NCI-H146 (cell line): ENCODE measurements around the gene POFUT1.
"Not testable (repeated sequence)": the region's sequence is repeated elsewhere in the genome, so short reads cannot be mapped to it uniquely, and the experiment has no call there.

Experiments
- DNase-seq: peaks from one replicate; lab custom pipeline; 2025; lab: John Stamatoyannopoulos, UW

Gene POFUT1

DNA sequence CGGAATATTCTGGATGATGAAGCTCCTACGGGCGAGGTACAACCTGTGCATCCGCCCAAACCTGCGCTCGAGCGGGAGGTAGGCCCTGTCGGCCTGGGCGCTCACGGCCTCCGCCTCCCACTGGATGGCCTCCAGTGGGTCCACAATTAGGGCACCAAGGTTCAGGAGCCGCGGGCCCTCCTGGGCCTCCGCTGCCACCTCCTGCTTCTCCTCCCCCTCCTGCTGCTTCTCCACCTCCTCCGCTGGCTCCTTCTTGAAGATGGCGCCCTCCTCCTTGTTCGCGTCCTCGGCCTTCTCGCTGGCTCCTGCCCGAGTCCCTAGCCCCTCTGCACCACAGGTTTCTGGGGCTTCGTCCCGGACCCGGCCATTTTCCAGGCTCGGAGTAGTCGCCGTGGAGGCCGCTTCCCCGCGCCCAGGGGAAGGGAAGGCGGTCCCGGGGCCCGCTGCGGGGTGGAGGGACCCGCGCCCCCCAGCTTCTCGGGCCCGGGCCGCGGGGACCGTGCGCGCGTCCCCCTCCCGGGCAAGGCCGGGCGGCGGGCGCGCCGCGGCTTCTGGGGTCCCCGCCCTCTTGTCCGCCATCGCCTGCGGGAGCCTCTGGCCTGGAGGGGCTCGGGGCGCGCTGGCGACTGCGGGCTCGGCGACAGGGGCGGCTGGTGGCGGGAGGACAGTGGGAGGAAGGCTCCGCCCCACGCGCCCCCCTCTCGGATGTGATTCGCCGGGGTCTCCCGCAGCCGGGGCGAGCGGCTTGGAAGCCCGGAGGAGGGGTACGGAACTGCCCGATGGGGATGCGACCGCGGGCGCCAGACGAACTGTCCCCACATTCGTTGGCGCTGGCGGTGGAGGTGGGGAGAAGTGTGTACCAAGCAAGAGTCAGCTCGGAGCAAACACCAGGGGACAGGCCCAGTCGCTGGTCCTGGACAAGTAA is 17.7 kb upstream of the POFUT1 start:
- DNase-seq, result peak; percentile 72

DNA sequence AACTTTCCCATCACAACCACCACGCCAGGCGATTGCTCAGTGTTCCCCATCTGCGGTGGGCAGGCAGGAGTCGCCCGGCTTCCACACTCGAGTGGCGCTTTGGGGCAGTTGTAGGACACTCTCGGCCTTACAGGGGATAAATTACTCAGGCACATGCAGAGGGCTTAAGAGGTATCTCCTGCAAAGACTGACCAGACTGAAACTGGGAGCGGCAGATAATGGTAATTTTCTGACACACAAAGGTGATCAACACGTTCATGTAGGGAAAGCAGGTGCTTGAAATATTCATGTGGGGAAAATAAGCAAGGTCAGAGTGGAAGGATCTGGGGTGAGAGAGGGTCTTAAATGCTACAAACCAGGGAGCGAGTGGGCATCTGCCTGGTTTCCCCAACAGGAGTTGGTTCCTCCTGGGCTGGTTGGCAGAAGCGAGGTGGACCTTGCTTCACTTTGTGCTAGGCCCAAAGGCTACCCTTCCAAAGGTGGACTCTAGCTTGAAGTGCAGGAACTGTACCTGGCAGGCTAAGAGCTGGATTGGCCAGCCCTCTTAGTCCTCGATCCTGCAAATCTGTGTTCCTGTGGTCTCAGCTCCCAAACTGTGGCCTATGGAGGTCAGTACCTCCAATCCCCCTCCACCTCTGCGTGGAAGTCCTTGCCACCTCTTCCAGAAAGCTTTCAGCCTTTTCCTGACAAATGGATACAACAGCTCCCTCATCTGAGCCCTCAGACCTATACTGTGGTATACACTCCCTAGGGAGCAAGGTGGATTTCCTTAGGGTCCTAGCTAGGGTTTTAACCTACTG is 16.9 kb upstream of the POFUT1 start:
- peak; percentile 42 for DNase-seq

DNA sequence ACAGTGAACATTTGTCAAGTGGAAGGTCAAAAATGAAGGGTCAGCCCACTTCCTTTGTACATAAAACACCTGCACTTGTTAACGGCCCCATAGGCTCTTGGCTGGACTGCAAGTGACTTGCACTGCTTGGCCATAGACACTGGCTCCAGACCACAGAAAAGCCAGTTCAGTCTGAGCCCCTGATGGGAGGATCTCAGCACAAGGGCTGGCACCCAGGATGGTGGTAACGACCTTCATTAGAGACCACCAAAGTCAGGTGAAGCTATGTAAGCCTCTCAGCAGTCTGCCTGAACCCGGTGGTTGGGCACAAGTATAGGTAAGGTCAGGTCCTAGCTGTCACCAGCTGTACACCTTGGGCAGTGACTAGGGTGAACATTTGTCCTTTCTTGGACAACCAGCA is 16.3 kb upstream of the POFUT1 start:
- DNase-seq, result no peak

DNA sequence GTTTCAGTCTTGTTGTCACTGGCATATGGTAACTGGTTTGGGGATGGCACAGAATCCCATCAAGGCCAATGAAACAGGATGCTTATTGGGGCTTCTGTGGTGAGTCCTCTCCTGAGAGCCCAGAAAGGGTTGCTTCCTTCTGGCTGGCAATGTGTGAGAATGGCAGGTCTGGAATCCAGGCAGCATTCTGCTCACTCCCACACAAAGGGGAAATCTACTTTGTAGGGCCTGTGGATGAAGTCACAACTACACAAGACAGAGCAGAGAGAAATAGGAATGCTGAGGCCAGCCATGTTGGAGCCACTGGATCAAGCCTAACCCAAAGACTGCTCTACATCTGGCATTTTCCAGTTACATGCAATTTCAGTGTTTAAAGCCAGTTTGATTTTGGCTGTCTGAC is 15.8 kb upstream of the POFUT1 start:
- no peak for DNase-seq

DNA sequence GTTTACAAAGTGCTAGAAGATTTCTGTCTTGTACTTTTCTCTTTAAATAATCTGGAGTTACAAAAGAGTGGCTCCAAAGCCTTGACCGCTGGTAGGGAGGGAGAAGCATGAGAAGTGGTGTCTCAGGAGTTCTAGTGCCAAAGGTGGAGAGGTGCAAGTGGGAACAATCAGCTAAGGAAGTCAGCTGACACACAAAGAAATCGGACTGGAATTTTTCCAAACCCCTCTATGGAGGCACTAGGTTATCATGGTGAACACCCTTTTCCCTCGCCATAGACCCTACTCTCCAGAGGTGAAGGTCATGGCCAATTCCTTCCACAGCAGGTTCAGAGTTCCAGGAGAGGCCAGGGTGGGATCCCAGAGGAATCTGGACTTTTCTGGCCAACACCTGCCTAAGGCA is 15.0 kb upstream of the POFUT1 start:
- no peak for DNase-seq

DNA sequence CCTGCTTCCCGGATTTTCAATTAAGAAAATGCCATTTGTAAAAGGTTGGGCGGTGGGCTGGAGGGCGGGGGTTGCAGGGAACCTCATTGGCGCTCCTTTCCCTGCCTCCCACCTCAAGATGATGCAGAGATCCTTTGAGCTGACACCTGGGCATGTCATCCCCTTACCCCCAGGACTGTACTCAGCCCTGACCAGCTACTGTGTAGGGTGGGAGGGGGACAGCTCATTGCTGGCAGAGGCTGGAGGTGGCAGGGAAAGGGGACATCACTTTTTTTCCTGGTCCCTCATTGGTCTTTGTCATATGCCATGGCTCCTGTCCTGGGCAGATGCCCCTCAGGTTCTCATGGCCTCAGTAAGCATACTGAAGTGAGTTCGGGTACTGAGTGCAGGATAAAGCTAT is 14.3 kb upstream of the POFUT1 start:
- not testable (repeated sequence) for DNase-seq

DNA sequence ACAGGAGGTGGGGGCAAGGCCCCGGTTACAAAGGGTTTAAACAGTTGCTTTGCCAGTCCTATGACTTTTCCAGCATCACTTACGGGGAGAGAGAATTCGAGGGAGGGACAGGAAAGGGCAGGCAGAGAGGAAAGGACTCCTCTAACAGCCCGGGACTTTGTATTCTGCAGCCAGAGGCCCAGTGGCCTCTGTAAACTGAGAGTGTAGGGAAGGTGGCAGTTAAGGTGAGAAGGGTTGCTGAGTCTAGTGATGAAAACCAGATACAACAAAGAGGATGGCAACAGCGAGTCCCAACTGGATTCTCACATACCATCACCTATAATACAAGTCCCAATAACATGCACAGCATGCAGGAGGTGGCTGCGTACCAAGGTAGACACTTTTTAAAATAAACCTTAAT is 13.7 kb upstream of the POFUT1 start:
- no peak for DNase-seq

DNA sequence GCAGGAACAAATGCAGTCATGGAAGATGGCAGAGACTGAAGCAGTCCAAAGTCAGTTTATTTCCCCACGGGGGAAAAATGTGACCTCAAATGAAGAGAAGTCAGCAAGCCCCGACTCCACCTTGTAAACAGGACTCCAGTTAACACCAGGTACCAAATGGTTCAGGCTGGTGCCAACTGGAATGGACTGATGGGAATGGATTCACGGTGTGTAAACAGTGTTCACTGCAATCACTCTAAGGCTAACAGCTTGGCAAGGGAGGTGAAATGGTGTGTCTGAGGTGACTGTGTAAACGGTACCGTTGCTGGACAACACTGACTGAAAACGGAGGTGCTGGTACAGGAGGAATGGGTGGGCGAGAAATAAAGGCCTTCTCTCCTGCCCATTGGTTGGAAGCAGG is 12.1 kb upstream of the POFUT1 start:
- no peak for DNase-seq

DNA sequence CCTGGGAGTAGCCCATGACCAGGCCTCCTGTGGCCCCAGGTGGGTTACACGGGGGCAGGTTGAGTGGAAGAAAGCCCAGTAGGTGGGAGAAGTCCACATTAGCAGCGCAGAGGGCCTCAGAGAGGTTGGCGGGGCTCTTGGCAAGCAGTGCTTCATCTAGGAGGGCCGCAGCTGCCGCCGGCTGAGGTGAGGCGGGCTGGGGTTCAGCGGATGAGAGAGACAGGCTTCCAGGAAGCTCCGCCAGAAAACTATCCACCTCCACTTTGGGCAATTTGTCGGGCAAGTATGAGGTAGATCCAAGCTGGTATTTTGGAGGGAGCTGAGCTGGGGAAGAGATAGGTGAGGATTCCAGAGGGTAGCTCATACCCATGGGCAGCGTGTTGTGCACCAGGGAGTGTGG is 11.1 kb upstream of the POFUT1 start:
- DNase-seq, result not testable (repeated sequence)

DNA sequence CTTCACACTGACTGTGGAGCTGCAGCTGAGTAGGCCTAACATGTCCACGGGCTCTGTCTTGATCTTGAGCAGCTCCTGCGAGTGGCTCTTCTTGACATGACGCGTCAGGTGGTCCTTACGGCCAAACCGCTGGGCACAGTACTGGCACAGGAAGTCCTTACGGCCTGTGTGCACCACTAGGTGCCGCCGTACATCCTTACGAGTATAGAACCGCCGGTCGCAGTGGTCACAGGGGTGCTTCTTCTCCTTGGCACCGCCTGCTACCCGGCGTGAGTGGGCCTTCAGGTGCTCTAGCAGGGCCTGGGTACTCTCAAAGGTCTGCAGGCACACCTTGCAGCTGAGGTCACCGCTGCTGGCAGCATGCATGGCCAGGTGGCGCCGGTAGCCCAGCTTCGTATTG is 10.5 kb upstream of the POFUT1 start:
- not testable (repeated sequence) for DNase-seq

DNA sequence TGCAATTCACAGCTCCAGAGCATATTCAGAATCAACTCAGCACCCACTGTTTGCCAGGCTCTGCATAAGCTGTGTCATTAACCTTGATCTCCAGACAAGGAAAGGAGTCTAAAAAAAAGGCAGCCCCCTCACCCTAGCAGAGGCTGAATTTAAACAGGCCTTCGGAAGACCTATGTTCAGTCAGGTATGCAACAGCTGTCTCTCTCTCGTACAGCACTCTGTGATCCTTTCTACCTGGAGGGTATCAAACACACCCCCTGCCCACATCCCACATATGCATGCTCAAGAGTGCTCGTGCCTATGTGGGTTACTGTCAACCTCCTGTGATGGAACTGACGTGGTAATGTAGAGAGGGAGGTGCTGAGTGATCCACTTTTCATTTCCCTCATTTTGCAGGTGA is 8.7 kb upstream of the POFUT1 start:
- no peak for DNase-seq

DNA sequence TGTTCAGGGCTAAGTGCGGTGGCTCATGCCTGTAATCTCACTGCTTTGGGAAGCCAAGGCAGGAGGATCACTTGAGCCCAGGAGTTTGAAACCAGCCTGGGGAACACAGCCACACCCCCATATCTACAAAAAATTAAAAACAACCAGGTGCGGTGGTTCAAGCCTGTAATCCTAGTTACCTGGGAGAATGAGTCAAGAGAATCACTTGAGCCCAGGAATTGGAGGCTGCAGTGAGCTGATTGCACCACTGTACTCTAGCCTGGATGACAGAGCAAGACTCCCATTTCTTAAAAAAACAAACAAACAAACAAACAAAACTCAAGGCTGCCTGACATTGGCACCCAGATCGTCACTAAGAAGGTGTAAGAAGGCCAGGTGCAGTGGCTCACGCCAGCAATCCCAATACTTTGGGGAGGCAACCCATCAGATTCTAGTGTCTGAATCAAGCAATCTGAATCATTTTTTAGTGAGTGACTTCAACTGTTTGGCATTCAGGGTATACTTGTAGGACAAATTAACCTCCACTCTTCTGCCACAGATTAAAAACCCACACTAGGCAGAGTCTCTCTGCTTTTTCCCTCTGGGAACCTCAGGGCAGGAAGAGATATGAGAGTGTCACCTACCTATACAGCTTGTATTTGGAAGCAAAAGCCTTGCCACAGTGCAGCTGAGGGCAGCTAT is 6.2 kb upstream of the POFUT1 start:
- DNase-seq, result no peak

DNA sequence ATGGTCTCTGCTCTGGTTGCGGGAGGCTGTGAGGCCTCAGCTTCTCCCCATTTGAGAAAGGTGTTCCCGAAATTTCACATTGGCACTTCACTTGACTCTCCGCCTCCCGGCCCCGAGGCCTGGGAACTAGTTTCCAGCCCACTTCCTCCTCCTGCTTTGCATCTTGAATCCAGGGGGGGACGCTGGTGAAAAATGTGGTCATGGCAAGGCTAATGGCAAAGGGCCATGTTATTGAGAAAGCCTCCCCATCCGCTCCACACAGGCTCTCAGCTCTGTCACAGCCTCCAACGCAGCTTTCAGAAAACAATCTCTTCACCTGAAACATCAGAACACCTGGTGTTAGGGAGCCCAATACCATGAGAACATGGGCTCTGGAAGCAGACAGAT is 5.7 kb upstream of the POFUT1 start:
- DNase-seq, result no peak

DNA sequence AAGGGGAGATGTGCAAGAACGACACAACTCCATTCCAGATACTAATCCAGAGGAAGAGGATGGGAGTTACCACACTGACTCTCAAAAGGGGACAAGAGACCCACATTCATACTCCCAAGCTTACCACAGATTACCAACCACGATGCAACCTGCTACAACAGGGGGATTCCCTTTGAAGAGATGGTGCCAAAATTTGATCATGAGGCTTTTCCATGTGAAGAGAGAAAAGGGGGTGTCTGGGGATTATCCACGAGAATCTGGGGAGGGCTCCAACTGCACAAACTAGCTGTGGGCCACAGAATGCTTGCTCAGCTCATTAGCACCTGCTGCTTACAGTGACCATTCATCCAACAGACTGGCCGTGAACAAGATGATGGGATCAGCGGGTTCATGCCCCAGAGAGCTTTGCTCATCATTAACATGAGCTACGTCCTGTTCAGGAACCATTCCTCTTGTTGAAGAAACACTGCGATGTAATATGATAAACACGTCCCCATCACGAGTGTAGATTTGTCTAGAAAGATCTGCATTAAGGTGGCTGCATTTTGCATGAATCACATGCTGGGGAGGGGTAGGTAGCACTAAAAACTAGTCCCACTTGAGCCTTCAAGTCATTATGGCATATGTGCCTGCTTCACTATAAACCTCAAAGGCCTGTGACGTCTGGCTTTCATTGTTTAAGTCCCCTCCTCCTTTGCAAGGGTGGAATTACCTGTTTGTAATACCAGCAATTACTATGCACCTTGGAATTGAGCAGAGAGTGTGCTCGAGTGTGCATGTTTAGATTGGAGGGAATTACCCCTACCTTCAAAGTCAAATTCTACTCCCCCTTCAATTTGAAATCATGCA is 4.1 kb upstream of the POFUT1 start:
- DNase-seq, result no peak

DNA sequence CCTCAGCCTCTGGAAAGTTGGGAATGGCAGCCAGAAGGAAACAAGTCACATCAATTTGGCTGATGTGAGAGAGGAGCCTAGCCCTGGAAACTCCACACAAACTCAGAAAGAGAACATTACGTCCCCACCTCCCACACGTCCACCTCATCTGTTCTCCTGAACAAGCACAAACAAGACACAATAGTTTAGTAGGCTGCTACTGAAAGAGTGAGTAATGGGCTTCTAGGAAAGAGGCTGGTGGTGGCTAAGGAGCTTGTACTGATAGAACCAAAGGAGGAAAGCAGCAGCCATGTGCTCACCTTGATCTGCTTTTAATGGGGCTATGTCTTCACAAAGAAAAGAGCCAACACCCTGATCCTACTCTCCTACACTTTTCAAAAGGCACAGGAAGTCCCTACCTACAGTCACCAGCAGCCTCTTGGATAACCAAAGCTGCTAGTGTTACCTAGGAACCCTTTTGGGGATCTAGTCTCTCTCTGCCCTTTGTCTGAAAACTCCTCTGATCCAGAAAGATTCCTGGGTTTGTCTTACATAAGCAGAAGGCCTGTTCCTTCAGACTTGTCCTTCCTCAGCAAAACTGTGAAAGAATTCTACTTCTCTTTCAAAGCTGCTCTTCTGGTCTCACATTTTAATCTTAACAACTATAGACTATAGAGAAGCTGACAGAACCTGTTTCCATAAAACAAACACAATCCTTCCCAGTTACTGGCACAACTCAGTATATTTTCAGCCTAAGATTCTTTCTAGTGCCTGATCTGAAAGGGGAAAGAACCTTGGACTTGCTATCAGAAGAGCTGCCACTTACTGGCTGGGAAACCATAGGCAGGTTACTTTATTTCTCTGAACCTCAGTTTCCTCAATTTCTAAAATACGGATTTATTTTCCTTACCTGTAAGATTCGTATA is 3.2 kb upstream of the POFUT1 start:
- DNase-seq, result no peak

DNA sequence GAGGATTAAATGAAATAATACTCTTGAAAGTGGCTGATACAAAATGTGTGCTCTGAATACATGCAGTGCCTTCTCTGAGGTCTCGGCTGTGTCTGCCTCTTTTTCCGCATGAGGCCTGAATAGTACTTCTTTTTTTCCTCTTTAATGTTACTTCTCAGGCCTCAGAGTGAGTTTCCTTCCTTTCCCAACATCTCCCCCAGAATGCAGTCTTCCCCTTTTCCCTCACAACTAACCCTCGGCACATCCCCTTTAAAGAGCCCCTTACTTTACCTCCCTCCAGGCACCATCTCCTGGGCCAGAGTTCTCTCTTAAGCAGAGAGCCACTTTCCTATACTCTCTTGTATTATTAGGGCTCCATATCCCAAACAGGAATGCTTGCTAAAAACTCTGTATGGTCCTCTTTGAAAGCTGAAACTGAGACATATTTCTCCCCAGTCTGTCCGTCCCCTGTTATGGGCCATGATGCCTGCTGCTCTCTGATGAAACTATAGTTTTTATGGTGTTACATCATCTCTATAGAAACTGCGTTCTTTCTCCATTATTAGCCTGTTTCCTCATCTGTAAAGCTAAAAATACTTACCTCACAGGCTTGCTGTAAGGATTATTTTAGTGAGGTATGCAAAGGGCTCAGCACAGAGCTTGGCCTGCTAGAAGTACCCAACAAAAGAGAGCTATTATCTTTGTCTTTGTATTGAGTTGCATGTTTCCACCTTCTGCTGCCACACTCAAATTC is 2.4 kb upstream of the POFUT1 start:
- DNase-seq, result no peak

DNA sequence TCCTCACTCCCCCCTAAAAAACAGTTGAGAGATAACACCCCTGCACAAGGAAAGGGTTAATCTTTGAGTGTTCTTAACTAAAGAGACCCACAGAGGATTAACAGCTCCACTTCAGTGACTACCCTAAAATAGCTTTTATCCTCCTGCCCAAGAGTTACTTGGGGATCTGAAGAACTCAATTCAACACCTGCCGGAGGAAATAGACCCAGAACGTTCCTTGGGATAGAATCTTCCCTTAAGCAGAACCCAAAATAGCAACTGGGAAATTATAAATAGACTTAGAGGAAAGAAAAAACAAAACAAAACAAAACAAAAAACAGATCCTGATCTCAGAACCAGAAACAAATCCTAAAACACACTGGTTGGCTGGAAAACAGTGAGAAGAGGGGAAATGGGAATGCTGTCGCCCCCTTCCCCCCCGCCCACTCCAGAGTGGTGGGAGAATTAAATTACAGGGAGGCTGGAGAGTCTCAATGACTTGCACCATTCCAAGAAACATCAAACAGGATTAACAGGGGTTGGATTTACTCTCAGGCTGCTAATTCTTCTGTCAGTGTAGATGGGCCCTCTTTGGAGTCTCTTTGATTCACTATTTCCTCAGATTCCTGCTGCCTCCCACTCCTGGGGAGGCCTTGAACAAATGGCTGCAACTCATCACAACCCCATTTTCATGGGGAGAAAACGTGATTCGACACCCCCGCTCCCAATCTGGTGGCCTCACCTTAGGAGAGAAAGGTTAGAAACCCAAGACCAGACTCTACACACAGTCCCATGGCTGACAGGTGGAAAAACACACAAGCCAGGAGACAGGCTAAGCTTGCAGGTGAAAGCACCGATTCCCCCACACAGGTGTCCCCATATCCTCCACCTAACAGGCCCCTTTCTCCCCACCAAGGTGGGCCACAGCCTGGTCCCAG is 1.6 kb upstream of the POFUT1 start:
- no peak for DNase-seq

DNA sequence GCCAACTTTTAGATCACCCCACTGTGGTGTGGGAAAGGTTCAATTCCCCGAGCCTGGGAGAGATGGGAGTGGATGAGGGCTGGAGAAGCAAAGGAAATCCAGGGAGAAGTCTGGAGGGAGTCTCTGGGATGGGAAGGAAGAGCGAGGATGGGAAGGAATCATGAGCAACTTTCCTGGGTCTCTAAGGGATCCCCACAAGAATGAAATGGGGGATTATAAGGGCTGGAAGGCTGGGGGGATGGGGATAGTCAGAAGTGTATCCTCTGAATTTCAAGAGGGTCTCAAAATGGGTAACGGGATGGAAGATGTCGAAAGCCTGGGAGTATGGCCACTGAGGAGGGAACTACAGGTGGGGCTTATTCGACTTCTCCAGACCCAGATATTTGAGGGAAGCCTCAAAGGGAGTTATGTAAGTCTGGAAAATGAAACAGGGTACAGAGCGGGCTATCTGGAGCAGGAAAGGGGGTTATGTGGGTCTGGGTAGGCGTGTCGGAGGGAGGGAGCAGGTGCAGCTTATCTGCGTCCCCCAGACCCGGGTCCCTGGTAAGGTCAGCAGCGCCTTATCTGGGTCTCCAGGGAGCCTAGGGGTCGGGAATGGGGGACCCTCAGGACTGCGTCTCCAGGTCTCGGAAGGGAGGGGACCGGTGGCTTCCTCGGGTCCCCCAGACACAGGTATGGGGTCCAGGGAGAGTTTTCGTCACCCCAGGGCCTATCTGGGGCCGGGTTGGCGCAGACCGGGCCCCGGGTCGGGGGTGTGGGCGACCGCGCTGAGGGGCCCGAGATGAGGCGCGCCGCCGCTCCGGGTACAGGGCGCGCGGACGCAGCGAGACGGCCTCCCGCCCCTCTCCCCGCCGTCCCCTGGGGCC is 687 bp upstream of the POFUT1 start:
- DNase-seq, result peak; percentile 40
